A549 (cell line): ENCODE measurements around the gene COX6B1.

ENCODE experiments used
- EP300 ChIP-seq, 2 experiments: fragments of >200 bp; sonication (Bioruptor Twin); formaldehyde crosslinking; IDR thresholded peaks; 2 replicates in 1 of 2; 3 replicates in 1 of 2; pipeline ENCODE4 v1.6.1; 2016 to 2017
- FOSB ChIP-seq: fragments of 250-450 bp; sonication (Bioruptor Pico); IDR thresholded peaks from 2 replicates; pipeline ENCODE4 v1.5.0; 2020; ENCODE audit warnings: mild to moderate bottlenecking, moderate library complexity
- NR3C1 ChIP-seq: fragments of >200 bp; sonication (Bioruptor Twin); formaldehyde crosslinking; IDR thresholded peaks from 3 replicates; pipeline ENCODE4 v1.6.1; 2017
- RFX5 ChIP-seq: fragments of 450-650 bp; IDR thresholded peaks from 2 replicates; pipeline ENCODE4 v1.7.1; 2014; ENCODE audit warnings: antibody characterized with exemption, mild to moderate bottlenecking, moderate library complexity

DNA sequence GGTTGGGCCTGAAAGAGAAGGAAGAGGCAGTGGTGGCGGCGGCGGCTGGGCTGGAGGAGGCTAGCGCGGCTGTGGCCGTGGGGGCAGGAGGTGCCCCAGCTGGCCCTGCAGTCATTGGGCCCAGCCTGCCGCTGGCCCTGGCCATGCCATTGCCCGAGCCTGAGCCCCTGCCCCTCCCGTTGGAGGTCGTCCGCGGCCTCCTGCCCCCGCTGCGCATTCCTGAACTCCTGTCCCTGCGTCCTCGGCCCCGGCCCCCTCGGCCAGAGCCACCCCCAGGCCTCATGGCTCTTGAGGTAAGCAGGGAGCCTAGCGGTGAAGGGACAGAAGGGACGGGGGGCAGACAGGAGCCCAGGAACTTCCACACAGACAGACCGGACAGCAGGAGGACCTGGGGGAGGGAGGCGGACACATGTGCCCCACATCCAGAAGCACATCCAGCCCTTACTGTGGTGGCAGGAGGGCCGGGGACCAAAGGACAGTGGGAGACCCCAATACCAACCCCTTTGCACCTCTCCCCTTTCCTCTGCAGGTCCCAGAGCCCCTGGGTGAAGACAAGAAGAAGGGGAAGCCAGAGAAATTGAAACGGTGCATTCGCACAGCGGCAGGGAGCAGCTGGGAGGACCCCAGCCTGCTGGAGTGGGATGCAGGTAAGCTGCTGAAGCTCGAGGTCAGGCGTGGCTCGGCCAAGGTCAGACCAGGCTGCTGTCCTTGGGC is 14.2 kb upstream of the COX6B1 start:
- TF ChIP-seq EP300 (IDR thresholded peaks at IDR 0.05) (no peak), NR3C1 (no peak), RFX5 (no peak), FOSB (CRISPR knock-in tag) (no peak)
